ENCODE measurements around the gene CDC37. TPM values are rescaled to one million over a fixed set of nuclear protein-coding genes. Genes with fewer than 3 reads are reported as not detected.

The CDC37 gene
- polyA plus RNA-seq (2011; rRNA removed), result 268 and 340 TPM in 2 replicates
- polyA minus RNA-seq (2011; rRNA and poly(A)+ RNA removed), result 102 and 113 TPM in 2 replicates

DNA sequence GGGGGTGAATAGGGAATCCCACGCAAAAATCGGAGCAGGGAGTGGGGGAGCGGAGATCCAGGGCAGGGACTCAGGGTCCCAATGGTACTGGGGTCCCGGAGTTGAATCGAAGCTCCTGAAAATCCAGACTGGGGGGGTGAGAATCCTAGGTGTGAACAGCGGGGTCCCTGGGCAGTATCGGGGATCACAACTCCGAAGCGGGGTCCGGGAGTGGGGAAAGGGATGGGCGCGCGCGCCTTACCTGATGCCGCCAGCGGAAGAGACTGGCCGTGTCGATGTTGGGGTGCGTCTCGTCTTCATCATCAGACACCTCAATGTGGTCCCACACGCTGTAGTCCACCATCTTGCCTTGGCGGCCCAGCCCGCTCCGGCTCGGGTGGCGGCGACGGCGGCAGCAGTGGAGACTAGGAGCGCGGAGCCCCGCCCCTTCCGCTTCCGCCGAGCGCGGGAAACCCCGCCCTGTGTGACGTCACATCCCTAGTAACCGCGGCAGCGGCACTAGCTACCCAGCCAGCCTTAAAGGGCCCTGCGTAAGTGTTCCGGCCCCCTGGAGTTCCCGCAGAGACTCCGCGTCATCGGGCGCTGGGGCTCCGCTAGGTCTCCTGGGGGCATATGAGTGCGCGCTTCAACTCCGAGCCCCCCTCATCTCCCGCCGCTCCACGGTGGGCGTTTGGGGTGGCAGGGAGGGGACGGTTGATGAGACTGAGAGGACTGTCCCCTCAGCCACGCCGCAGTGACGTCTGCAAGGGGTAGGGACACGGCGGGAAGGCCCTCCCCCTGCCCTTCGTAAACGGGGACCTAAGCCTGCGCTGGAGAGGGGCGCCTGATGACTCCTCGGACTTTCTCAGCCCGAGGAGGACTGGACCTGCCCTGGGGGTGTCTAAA, at the start of gene CDC37:
CDC37 (minus strand) TSS at position 406 of the 885 bp plus-strand sequence; CDS start at position 343, 63 bp downstream.
- Histone ChIP-seq H3K4me3 (ENCODE audit: low read depth, low read length) (peak within 1 kb of the TSS; percentile 99), H3K9me3 (ENCODE audit: control insufficient read depth, insufficient read depth, low read length) (no peaks in the 10 kb centered on the region), H3K27me3 (ENCODE audit: control insufficient read depth, insufficient read depth, low read length) (no peaks in the 10 kb centered on the region), H3K27ac (ENCODE audit: low read depth, low read length) (peak within 1 kb of the TSS; percentile 81)
- POLR2A ChIA-PET, result interaction anchor here (0.6 to 1.3 kb wide), 5 partner anchors 15 to 214 kb away, joined by 4 to 7 read pairs (median 4); no protein-coding TSS in a partner anchor
- DNase-seq (ENCODE audit: low read depth, low spot score), result peak; percentile 91
- TF ChIP-seq, protein P1, sequence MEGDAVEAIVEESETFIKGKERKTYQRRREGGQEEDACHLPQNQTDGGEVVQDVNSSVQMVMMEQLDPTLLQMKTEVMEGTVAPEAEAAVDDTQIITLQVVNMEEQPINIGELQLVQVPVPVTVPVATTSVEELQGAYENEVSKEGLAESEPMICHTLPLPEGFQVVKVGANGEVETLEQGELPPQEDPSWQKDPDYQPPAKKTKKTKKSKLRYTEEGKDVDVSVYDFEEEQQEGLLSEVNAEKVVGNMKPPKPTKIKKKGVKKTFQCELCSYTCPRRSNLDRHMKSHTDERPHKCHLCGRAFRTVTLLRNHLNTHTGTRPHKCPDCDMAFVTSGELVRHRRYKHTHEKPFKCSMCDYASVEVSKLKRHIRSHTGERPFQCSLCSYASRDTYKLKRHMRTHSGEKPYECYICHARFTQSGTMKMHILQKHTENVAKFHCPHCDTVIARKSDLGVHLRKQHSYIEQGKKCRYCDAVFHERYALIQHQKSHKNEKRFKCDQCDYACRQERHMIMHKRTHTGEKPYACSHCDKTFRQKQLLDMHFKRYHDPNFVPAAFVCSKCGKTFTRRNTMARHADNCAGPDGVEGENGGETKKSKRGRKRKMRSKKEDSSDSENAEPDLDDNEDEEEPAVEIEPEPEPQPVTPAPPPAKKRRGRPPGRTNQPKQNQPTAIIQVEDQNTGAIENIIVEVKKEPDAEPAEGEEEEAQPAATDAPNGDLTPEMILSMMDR (IDR thresholded peaks at IDR 0.05; ENCODE audit: low read depth, low read length), result no peak
- CTCF ChIA-PET, result interaction anchor here (0.5 to 6.3 kb wide), 16 partner anchors 13 to 530 kb away, joined by 3 to 87 read pairs (median 4); no protein-coding TSS in a partner anchor

DNA sequence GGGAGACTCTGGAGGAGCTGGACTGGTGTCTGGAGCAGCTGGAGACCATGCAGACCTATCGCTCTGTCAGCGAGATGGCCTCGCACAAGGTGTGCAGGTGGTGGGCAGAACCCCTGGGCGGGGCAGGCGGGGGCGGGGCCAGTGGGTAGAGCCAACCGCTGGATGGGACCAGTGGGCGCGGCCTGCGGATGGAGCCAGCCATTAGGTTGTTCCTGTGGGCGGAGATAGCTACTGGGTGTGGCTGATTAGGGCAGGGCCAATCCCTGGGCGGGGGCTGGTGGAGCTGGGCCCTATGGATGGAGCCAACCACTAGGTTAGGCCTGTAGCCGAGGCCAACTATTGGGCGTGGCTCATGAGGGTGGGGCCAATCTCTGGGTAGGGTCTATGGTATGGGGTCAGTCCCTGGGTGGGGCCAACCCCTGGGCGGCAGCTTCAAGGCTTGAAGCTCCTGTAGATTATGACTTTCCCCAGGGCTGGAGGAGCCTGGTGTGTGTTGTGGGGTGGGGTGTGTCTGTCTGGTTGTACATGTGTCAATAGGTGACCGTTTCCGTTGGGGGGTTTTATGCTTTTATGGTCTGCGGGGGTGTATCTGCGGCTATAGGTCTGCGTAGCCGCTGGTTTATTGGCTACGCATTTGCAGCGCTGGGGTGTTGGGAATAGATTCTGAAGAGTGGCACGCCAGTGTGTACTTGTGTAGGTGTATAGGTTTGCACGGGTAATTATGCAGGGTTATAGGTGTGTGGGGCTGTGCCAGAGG, 47.7 kb upstream of the CDC37 start:
- no peak for DNase-seq (ENCODE audit: low read depth, low spot score)
- Histone ChIP-seq H3K4me3 (ENCODE audit: low read depth, low read length) (no peak overlapping the region), H3K9me3 (ENCODE audit: control insufficient read depth, insufficient read depth, low read length) (no peaks in the 10 kb centered on the region), H3K27ac (ENCODE audit: low read depth, low read length) (no peak overlapping the region), H3K27me3 (ENCODE audit: control insufficient read depth, insufficient read depth, low read length) (no peaks in the 10 kb centered on the region)
- TF ChIP-seq, protein P1 (IDR thresholded peaks at IDR 0.05; ENCODE audit: low read depth, low read length), result no peak
- ChIA-PET POLR2A (interaction anchor here (0.5 kb wide), 1 partner anchor 106 kb away, joined by 3 read pairs; no protein-coding TSS in a partner anchor), CTCF (interaction anchor here (1.2 to 1.7 kb wide), 2 partner anchors 14 to 16 kb away, joined by 3 to 4 read pairs; no protein-coding TSS in a partner anchor)

DNA sequence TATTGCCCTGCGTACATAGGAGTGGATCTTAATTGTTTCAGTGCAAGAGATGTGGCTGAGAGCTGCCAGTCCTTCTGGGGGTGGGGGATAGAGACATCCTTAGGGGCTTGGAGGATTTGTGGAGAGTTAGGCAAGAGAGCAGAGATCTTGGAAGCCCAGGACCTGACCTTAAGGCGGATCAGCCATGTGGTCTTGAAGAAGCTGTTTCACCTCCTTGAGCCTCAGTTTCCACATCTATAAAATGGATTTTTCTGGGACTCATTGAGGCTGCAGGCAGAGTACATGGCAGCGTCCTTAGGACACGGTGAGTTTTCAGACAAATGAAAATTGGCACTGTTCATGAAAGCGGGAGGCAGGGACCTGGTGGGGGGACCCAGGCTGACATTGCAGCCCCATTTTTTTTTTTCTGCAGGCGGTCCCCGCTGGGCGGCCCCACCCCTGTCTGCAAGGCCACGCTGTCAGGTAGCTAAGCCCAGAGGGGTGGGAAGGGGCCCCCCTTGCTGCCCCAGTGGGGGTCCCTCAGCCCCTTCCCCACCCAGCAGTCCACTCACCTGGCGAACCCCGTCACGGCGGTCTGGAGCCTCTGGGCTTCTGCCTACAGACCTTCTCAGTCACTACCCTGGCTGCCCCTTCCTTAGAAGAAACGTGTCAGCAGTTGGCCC, 47.0 kb upstream of the CDC37 start:
- TF ChIP-seq, protein P1 (IDR thresholded peaks at IDR 0.05; ENCODE audit: low read depth, low read length), result no peak
- H3K27ac ChIP-seq (ENCODE audit: low read depth, low read length), result no peak overlapping the region
- no peak overlapping the region for H3K4me3 ChIP-seq (ENCODE audit: low read depth, low read length)

DNA sequence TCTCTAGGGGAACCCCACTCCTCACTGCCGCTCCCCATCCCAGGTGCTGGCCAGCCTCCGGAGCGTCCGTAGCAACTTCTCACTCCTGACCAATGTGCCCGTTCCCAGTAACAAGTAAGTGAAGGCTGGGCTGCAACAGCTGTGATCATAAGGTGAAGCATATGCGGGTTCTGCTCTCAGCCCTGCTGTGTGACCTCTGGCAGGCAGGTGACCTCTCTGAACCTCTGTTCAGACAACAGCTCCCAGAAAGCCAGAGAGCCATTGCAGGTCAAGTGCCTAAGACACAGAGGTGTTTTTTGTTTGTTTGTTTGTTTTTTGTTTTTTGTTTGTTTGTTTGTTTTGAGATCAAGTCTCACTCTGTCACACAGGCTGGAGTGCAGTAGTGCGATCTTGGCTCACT, 45.7 kb upstream of the CDC37 start:
- POLR2A ChIA-PET, result no interaction called here
- CTCF ChIA-PET, result no interaction called here
- Histone ChIP-seq H3K4me3 (ENCODE audit: low read depth, low read length) (no peak overlapping the region), H3K27me3 (ENCODE audit: control insufficient read depth, insufficient read depth, low read length) (no peaks in the 10 kb centered on the region), H3K27ac (ENCODE audit: low read depth, low read length) (no peak overlapping the region), H3K9me3 (ENCODE audit: control insufficient read depth, insufficient read depth, low read length) (no peaks in the 10 kb centered on the region)
- TF ChIP-seq, protein P1 (IDR thresholded peaks at IDR 0.05; ENCODE audit: low read depth, low read length), result no peak
- no peak for DNase-seq (ENCODE audit: low read depth, low spot score)

More for the DNA sequence above, 47.0 kb upstream of the CDC37 start:
- Histone ChIP-seq H3K9me3 (ENCODE audit: control insufficient read depth, insufficient read depth, low read length) (no peaks in the 10 kb centered on the region), H3K27me3 (ENCODE audit: control insufficient read depth, insufficient read depth, low read length) (no peaks in the 10 kb centered on the region)
- ChIA-PET CTCF (interaction anchor here (1.2 to 1.7 kb wide), 2 partner anchors 13 to 15 kb away, joined by 3 to 4 read pairs; no protein-coding TSS in a partner anchor), POLR2A (no interaction called here)
- no peak for DNase-seq (ENCODE audit: low read depth, low spot score)

Measured in AG04450 (cell line).